HG03565 (cell line): ENCODE measurements around the gene HCLS1.
"Not testable (repeated sequence)": the region's sequence is repeated elsewhere in the genome, so short reads cannot be mapped to it uniquely, and the experiment has no call there.

Experiments
- ATAC-seq: cut with Tn5 transposase; IDR thresholded peaks from one replicate; pipeline ENCODE4 v1.9.1; 2021; ENCODE audit warnings: mild to moderate bottlenecking, moderate library complexity; ENCODE audit not compliant: unreplicated experiment

Gene HCLS1, protein sequence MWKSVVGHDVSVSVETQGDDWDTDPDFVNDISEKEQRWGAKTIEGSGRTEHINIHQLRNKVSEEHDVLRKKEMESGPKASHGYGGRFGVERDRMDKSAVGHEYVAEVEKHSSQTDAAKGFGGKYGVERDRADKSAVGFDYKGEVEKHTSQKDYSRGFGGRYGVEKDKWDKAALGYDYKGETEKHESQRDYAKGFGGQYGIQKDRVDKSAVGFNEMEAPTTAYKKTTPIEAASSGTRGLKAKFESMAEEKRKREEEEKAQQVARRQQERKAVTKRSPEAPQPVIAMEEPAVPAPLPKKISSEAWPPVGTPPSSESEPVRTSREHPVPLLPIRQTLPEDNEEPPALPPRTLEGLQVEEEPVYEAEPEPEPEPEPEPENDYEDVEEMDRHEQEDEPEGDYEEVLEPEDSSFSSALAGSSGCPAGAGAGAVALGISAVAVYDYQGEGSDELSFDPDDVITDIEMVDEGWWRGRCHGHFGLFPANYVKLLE

DNA sequence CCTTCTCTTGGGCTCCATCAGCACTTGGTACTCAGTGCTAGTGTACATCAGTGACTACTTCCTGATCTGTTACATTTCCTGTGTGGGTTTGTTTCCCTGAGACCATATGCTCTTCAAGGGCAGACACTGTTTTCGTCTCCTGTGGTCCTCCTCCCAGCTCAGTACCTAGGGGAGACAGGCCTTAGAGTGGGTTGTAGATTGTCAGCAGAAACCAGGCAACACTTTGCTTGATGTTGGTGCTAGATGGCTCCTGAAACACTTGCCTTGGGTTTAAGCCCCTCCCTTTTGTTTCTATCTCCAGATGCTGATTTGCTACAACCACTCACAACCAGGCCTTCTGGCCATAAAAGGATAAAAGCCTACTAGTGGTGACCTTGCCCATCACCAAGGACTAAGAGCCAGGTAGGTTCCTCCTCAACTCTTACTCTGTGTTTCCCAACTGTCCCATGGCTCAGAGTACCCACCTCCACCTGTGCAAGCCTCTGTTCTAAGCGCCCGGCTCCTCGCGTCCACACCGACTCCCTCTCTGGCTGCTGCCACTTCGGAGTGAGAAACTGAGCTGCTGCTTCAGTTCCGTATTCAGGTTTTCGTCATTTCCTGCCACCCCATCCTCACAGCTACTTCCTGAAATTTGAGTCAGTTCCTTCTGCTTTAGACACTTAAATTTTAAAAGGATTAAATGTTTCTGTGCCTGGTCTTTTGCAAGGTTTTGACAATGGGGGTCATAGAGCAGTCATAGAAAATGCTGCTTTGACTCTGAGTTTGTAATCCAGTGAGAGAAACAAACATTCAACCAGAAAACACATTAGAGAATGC, at the start of gene HCLS1:
HCLS1 (minus strand) TSS at position 548 of the 816 bp plus-strand sequence. CDS start 2,556 bp downstream, outside the sequence.
- peak; percentile 68 for ATAC-seq

- ATAC-seq: no peak
These were observed 49.6 kb upstream of the HCLS1 start for GRCh38 chr3:121710347-121710746.

DNA sequence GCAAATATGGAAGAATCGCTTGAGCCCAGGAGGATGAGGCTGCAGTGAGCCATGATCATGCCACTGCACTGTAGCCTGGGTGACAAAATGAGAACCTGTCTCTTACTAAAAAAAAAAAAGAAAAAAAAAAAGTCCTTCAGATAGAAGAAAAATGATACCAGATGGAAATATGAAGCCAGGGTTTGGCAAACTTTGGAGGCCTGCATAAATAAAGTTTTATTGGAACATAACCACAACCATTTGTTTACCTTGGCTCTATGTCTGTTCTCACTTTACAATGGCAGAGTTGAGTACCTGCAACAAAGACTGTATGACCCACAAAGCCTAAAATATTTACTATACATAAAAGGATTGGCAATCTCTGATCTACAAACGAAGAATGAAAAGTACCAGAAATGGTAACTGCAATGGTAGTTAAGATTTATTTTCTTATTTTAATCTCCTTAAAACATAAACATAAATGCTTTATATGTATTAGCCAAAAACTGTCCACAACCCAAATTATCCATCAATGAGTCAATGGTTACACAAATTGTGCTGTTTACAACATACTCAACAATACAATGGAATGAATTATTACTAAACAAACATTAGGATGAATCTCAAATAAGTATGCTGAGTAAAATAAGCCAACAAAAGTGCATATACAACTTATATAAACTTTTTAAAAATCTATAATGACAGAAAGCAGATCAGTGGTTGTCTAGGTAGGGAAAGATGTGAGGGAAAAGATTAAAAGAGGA, 47.0 kb upstream of the HCLS1 start:
- ATAC-seq: no peak

- ATAC-seq: no peak
These were observed 44.8 kb upstream of the HCLS1 start for GRCh38 chr3:121705541-121705940.

DNA sequence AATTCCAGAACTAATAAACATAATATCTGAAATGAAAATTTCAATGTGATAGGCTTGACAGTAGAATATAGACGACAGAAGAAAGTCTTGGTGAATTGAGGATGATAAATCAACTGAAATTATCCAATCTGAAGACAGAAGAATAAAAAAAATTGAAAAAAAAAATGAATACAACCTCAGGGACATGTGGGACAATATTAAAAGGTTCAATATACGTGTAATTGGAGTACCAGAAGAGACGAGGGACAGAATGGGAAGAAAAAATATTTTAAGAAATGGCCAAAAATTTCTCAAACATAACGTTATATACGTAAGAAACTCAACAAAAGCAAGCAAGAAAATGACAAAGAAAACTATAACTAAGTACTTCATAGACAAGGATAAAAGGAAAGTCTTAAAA, 43.3 kb upstream of the HCLS1 start:
- no peak for ATAC-seq

GRCh38 chr3:121698901-121699300, 38.2 kb upstream of the HCLS1 start:
- ATAC-seq: no peak

DNA sequence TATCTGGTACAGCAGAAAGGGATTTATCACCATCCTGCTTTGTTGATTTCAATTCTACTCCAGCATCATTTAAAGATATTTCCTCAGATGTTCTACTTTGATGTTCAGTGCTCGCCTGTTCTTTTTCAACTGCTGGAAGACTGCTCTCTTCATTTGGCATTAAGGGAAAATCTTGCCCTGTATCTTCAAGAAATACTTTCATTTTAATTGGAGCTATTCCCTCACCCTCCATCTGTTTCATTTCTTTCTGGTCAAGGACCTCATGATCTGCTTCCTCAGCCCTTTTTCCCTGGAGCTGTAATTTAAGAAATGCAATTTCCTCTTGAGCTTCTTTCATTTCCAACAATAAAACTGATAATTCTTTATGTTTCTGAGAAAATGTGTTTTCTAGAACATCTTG, 37.8 kb upstream of the HCLS1 start:
- no peak for ATAC-seq

GRCh38 chr3:121696186-121696585, 35.5 kb upstream of the HCLS1 start:
- no peak for ATAC-seq

DNA sequence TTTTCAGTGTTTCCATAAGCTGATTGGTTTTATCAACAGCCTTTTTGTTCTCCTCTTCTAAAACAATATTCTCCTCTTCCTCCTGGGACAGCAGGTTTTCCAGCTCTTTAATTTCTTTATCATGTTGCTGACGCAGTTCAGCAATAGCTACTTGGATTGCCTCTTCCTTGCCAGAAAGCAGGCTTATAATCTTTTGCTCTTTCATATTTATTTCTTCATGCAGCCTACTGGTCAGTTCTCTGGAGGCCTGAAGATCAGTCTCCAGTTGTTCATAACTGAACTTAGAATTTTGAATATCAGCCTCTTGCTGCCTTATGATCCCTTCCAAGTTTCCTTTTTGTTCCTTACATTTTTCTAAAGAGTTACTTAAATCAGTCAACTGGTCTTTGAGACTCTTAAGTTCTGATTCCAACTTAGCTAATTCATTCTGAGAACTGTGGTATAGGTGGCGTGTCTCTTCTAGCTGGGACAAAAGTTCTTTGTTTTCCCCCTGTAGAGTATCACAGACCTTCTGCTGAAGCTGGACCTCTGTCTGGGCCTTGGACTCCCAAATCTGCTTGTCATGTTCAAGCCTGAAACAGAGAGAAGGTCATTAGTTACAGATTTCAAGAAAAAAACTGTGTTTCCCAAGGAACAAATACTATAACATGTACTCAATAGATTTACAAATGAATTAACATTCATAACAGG, 31.5 kb upstream of the HCLS1 start:
- no peak for ATAC-seq

GRCh38 chr3:121690777-121691405, 30.2 kb upstream of the HCLS1 start:
- ATAC-seq: peak; percentile 49

GRCh38 chr3:121688747-121689146, 28.0 kb upstream of the HCLS1 start:
- ATAC-seq: not testable (repeated sequence)

- ATAC-seq: no peak
These were observed 21.1 kb upstream of the HCLS1 start for GRCh38 chr3:121681792-121682191.

GRCh38 chr3:121677141-121677540, 16.4 kb upstream of the HCLS1 start:
- no peak for ATAC-seq

GRCh38 chr3:121670676-121671075, 10.0 kb upstream of the HCLS1 start:
- ATAC-seq: no peak

DNA sequence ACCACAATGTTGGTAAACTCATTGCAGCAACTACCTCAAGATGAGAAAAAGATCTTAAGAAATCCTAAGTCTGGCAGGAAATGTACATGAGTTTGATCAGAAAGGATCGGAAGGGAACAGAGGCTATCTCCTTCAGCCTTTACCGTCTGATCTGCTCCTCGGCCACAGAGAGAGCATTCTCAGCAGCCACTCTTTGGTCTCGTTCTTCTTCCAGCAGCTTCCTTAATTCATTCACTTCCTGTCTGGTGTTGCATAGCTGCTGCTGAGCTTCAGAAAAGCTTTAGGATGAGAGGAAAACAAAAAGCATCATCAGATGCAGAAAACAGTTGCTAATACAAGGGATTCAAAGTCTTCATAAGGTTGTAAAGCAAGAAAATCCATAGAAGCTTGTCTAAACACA, 6.6 kb upstream of the HCLS1 start:
- ATAC-seq: no peak

GRCh38 chr3:121665488-121665887, 4.8 kb upstream of the HCLS1 start:
- no peak for ATAC-seq

GRCh38 chr3:121663171-121663847, 2.6 kb upstream of the HCLS1 start:
- ATAC-seq: no peak

DNA sequence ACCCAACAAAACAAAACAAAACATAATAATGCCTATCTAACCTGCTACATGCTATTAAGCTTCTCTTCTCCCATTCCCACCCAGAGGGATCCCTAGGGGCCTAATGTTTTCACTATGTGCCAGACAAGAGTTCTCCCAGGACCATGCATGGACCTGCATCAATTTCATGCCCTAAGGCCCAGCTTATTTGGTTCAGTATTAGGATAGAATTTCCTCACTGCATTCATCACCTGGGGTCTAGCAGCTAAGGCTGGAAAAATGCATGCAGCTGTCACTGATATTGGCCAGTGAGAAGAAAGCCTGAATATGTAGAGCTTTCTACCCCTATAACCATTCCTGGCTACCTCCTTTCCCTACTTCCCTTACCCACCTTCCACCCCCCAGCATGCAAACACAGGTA, 2.0 kb upstream of the HCLS1 start:
- ATAC-seq: no peak

- ATAC-seq: no peak
These were observed 673 bp upstream of the HCLS1 start for GRCh38 chr3:121661376-121661775.

GRCh38 chr3:121659586-121659985, 1.1 kb downstream of the HCLS1 start:
- ATAC-seq: no peak
